ENCODE data around the gene EXOC6B. TPM values are rescaled to one million over a fixed set of nuclear protein-coding genes. Genes with fewer than 3 reads are reported as not detected.

The EXOC6B gene
- total RNA-seq, 1 experiment from 2014 or later, result 26.5 TPM

DNA sequence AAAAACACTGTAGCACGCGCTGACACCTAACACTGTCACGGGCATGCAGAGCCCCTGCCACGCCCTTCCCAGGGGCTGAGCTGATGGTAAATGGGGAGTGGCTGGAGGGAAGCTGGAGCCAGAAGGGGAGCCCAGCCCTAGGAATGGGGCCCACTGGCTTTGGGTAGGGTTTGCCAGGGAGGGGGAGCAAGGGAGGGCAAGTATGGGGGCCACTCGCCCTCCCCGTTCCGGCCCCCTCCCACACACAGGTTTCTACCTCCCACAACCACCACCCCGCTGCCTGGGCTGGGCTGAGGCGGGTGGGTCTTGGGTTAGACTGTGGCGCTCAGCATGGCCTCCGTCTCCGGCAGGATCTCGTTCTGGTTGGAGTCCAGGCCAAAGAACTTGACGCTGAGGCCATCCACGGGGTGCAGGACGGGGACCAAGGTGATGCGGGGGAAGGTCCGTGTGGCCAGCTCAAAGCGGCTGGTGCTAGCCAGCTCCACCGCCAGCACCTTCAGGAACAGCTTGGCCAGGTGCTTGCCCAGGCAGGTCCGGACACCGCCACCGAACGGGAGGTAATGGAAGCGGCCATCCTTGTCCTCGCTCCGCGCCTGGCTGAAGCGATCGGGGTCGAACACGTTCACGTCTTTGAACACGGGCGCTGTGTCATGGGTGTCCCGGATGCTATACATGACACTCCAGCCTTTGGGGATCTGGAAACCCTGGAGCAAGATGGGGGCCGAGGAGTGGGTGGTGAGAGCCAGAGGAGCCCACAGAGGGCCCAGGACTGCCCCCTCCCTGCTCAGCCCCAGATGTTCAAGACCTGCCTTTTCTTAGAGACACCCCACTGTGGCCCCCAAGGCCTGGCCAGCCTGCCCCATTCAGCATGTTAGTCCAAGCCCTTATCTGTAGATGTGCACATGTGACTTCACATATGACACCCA lies 693.7 kb downstream of the EXOC6B start:
- Histone ChIP-seq H3K4me3 (no peak overlapping the region), H3K4me1 (replicated peaks) (no peaks in the 10 kb centered on the region), H3K9me3 (replicated peaks) (no peaks in the 10 kb centered on the region), H3K27me3 (replicated peaks) (no peaks in the 10 kb centered on the region), H3K36me3 (no peaks in the 10 kb centered on the region), H3K27ac (no peak overlapping the region)
- no peak for DNase-seq (ENCODE audit: low read depth in 1 of 2, low spot score in 2 of 2)

DNA sequence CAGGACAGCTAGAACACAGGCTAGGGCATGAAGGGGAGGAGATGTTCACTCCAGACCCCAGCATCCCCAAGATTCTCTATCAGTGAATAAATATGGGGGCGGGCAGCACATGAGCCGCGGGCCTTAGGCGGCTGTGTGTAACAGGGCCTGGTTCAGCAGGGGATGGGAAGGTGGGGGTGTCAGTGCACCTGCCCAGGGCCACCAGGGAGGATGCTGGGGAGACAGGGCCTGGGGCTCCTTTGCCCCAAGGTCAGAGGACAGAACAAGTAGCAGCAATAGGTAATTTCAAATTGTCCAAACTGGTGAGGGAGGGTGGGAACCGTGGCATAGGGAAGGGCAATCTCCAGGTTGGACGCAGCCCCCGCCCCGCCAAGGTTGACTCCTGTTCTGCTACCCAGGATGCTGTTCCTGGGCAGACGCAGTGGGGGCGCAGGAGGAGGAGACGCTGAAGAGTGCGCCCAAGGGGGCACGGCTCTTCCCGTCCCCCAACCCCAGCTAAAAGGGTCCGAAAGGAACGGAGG lies 694.4 kb downstream of the EXOC6B start:
- no peak for DNase-seq (ENCODE audit: low read depth in 1 of 2, low spot score in 2 of 2)
- Histone ChIP-seq H3K36me3 (no peaks in the 10 kb centered on the region), H3K27ac (no peak overlapping the region), H3K27me3 (replicated peaks) (no peaks in the 10 kb centered on the region), H3K9me3 (replicated peaks) (no peaks in the 10 kb centered on the region), H3K4me1 (replicated peaks) (no peaks in the 10 kb centered on the region), H3K4me3 (no peak overlapping the region)

DNA sequence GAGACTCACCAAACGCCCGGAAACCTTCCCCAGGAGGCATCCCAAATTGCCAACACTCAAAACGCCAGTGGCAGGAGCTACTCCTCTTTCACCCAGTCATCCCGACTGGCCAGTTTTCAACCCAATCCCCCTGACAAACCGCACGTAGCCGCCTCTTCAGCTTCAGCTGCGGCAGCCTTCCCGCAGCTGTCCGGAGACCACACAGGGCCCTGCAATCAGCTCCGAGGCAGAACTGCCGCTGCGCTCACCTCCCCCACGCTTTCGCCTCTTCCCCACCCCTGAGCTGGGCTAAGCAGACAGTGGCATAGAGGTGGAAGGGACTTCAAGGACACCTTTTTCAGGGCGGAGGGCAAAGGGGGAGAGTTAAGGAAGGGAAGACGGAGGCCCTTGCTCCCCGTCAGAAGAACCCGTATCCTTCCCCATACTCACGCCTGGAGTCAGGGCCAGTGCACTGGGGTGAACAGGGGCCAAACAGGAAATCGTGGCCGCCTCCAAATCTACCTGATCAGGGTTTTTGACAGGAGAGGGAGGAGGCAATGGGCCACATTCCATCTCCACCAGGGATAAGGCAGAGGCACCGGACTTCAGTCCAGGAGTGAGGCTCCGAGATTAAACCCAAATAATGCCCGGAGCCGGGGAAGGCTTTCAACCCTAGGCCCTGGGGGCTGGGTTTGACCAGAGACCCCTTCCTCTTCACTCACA lies 695.0 kb downstream of the EXOC6B start:
- Histone ChIP-seq H3K9me3 (replicated peaks) (no peaks in the 10 kb centered on the region), H3K27ac (no peak overlapping the region), H3K27me3 (replicated peaks) (no peaks in the 10 kb centered on the region), H3K4me1 (replicated peaks) (no peaks in the 10 kb centered on the region), H3K36me3 (no peaks in the 10 kb centered on the region), H3K4me3 (no peak overlapping the region)
- DNase-seq (ENCODE audit: low read depth in 1 of 2, low spot score in 2 of 2), result no peak

DNA sequence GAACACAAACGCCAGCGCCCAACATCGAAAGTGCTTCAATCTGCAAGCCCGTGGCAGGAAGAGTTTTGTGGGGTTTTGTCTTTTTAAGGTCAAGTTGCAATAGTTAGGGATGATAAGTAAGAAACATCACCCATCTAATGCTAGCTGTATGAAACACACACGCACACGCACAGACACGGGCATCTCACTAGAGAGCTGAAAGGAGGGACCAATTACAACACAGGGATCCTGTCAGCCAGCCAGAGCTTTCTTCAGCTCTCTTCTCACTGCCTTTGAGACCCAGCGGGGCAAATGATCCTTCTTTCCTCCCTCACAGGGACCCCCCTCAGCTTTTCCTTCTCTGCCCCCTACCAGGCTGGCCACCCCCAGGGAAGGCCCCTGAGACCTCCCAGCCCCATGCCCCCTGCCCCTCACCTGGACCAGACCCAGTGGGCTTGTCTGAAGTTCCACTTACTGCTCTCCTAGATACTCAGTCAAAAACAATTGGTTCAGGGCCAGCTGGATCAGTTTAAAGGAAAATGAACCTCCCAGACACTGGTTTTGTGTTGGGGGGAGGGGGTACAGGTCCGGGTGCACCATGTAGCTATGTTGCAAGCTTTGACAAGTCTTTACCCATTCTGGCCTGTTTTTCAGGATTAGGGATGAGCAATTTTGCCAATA lies 696.0 kb downstream of the EXOC6B start:
- Histone ChIP-seq H3K27me3 (replicated peaks) (no peaks in the 10 kb centered on the region), H3K9me3 (replicated peaks) (no peaks in the 10 kb centered on the region), H3K4me3 (no peak overlapping the region), H3K4me1 (replicated peaks) (no peaks in the 10 kb centered on the region), H3K36me3 (no peaks in the 10 kb centered on the region), H3K27ac (no peak overlapping the region)
- no peak for DNase-seq (ENCODE audit: low read depth in 1 of 2, low spot score in 2 of 2)

DNA sequence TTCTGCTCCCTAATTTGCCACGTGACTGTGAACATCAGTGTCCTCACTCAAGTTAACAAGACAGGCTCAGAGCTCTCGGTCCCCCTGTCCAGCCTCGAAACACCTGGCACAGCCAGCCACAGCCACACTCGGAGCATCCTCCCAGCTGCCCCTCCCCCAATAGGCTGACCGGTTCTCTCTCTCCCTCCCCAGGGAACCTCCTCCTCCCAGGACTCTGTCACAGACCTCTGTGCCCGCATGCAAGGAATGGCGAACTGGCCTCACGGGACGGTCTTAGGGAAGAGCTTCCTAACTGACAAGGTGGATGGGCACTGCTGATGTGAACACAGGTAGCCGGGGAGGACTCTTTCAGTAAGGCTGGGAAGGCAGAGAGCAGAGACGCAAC lies 697.0 kb downstream of the EXOC6B start:
- no peaks in the 10 kb centered on the region for H3K27me3 ChIP-seq (replicated peaks)
- no peak overlapping the region for H3K4me3 ChIP-seq
- H3K9me3 ChIP-seq (replicated peaks), result no peaks in the 10 kb centered on the region
- no peaks in the 10 kb centered on the region for H3K36me3 ChIP-seq
- DNase-seq (ENCODE audit: low read depth in 1 of 2, low spot score in 2 of 2), result no peak
- no peak overlapping the region for H3K27ac ChIP-seq
- H3K4me1 ChIP-seq (replicated peaks), result 0 out of 2 replicates have a peak, but pooled peaks cover 4% of the 10 kb centered on the region

DNA sequence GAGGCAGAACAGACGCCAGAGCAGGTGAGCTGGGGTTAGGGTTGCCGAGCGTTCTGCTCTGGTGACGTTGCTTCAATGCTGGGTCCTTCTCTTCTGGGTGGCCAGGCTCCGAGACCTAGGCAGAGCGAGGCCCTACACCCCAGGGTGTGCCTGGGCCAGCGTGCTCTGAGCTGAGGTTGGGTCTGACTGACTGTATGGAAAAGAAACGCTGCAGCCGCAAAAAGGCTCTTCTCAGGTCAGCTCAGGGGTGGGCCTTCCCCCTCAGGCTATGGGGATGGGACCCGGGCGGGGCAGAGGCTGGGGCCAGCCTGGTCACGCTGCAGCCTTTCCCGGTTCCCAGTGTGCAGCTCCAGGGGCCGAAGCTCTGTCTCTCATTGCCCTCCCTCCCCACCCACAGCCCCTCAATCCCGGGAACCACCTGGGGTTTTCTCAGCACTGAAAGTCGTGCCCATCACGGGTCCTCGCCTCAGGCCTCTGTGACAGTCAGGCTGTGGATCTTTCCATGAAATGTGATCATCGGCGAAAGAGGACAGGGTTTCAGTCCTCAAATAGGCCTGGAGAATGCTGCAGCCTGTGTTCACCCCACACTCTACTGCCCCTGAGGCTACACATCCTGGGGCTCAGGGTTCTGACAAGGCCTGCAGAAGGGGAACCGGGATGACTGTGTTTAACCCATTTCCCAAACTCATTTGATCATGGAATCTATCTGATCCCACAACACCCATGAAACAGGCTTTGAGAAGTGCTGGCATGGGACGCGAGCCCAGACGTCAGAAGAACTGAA lies 697.6 kb downstream of the EXOC6B start:
- Histone ChIP-seq H3K9me3 (replicated peaks) (no peaks in the 10 kb centered on the region), H3K4me3 (no peak overlapping the region), H3K36me3 (no peaks in the 10 kb centered on the region), H3K4me1 (replicated peaks) (0 out of 2 replicates have a peak, but pooled peaks cover 4% of the 10 kb centered on the region), H3K27ac (no peak overlapping the region), H3K27me3 (replicated peaks) (no peaks in the 10 kb centered on the region)
- no peak for DNase-seq (ENCODE audit: low read depth in 1 of 2, low spot score in 2 of 2)

DNA sequence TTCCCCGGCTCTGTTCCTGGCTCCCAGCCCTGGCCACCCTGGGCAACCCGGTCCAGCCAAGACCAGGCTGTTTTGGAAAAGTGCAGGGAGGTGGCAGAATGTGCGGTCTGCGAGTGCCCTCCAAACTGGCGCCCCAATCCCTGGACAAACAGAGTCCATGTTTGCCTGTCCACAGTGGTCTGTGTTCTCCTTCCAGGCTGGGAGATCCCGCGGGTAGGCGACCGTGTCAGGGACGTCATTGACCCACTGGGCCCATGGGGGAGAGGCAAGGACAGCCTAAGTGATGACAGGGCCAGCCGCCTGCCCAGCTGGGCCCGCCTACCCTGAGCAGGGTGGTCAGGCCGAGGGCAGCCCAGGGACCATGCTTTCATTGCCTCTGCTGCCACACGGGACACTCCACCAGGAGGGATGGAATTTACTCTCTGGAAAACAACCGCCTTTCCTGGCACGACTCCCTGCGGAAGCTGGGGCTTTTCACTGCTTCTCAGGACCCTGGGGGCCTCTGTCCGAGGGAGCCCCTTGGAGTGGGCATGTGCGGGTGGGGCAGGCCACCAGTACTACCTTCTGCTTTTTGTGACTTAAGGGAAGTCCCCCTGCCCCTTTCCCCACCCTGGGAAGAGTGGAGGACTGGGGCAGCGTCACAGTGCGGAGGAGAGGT lies 698.3 kb downstream of the EXOC6B start:
- H3K27me3 ChIP-seq (replicated peaks), result peaks cover 3% of the 10 kb centered on the region; the same call in 1 of the 2 replicates
- H3K4me3 ChIP-seq, result no peak overlapping the region
- no peaks in the 10 kb centered on the region for H3K9me3 ChIP-seq (replicated peaks)
- no peaks in the 10 kb centered on the region for H3K36me3 ChIP-seq
- DNase-seq (ENCODE audit: low read depth in 1 of 2, low spot score in 2 of 2), result peak in 1 of 2 experiments; percentile 40
- no peak overlapping the region for H3K27ac ChIP-seq
- H3K4me1 ChIP-seq (replicated peaks), result 0 out of 2 replicates have a peak, but pooled peaks cover 4% of the 10 kb centered on the region

DNA sequence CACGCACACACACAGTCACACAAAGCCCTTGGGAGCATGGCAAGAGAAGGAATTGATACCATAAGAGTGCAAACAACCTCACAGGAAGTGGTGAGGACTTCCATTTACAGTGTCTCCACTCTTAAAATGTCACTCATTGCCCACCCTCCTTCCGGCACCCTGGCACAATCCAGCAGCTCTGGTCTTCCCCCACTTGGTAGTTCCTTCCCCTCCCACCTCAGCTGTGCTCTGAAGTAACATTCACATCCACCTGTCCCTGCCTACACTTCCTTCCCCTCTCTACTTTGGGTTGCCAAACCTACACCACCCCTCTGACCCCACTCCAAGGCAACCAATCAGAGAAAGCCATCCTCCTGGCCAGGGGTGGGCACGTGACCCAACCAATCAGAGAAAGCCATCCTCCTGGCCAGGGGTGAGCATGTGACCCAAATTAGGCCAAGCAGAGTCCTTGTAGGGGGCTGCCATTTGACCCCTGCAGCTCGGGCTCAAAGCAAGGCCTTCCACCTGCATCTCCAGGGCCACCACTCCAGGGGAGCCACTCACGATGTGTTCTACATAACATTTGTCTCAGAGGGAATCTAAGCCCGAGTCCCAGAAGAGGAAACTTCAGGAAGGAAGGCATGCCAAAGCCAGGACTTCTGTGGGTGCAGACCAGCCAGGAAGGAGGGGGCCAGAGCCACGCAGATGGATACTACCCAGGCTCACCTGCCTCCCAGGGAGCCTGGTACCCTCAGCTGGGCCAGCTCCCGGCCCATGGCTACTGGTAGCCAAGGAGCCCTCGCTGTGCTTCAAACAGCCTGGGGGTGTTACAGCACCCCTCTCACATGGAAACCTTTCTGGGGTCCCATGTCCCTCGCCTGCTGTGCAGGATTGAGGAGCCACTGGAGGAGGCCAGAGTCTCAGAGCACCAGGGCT lies 699.4 kb downstream of the EXOC6B start:
- Histone ChIP-seq H3K4me1 (replicated peaks) (0 out of 2 replicates have a peak, but pooled peaks cover 4% of the 10 kb centered on the region), H3K27ac (no peak overlapping the region), H3K9me3 (replicated peaks) (no peaks in the 10 kb centered on the region), H3K27me3 (replicated peaks) (peaks cover 3% of the 10 kb centered on the region; the same call in 1 of the 2 replicates), H3K4me3 (no peak overlapping the region), H3K36me3 (no peaks in the 10 kb centered on the region)
- DNase-seq (ENCODE audit: low read depth in 1 of 2, low spot score in 2 of 2), result peak in 1 of 2 experiments; percentile 31

Other genes starting within 250 kb of the EXOC6B start
- gene SPR, start 61.4 kb upstream of the EXOC6B start, total RNA-seq (2014; rRNA removed; shearing (Covaris generic)), result 35.8 and 50.7 TPM in 2 replicates
- gene EMX1, start 91.5 kb upstream of the EXOC6B start, total RNA-seq (2014; rRNA removed; shearing (Covaris generic)), result not detected in 2 replicates
- 8.2 and 13.3 TPM in 2 replicates for gene SFXN5, start 245.7 kb upstream of the EXOC6B start, total RNA-seq (2014; rRNA removed; shearing (Covaris generic))

All from SJSA1 (cell line).